Fibroblast of lung (primary cell): ENCODE data around the gene SP9. TPM values are rescaled to one million over a fixed set of nuclear protein-coding genes. Genes with fewer than 3 reads are reported as not detected.
A peak's percentile ranks its signal among the peaks of the same experiment; 100 is the strongest.

ENCODE experiments used
- DNase-seq, 2 donors: peaks; one replicate each; pipeline versions ENCODE4 v3.0.0 to v3.0.0-alpha.2; 2010; ENCODE audit warnings: low read depth in 2 of 2
- H2AFZ ChIP-seq: 2 replicates; pipeline ENCODE4 v1.5.1; 2012; ENCODE audit warnings: low read length, control low read depth, inconsistent platforms
- H3K27ac ChIP-seq: 2 replicates; pipeline ENCODE4 v1.5.1; 2011; ENCODE audit warnings: low read length, control low read depth; ENCODE audit not compliant: insufficient read depth
- H3K27me3 ChIP-seq: 2 replicates; pipeline ENCODE4 v1.5.1; 2011; ENCODE audit warnings: mild to moderate bottlenecking, low read length; ENCODE audit not compliant: control insufficient read depth, insufficient read depth
- H3K36me3 ChIP-seq: 2 replicates; pipeline ENCODE4 v1.5.1; 2011; ENCODE audit warnings: low read length; ENCODE audit not compliant: control insufficient read depth, insufficient read depth
- H3K4me1 ChIP-seq: 2 replicates; pipeline ENCODE4 v1.5.1; 2011; ENCODE audit warnings: low read length; ENCODE audit not compliant: control insufficient read depth, insufficient read depth; ENCODE audit errors: extremely low read depth
- H3K4me2 ChIP-seq: 2 replicates; pipeline ENCODE4 v1.5.1; 2011; ENCODE audit warnings: low read length, control low read depth; ENCODE audit not compliant: insufficient read depth; ENCODE audit errors: extremely low read depth
- H3K4me3 ChIP-seq, 4 experiments: fragments of 200-600 bp in 1 of 4; sonication (generic) in 1 of 4; replicated peaks in 1 of 4; 2 replicates each; pipeline ENCODE4 v1.5.1; 2011 to 2016; ENCODE audit warnings: low read length in 4 of 4, low read depth in 3 of 4, mild to moderate bottlenecking in 3 of 4, control low read depth in 2 of 4, inconsistent platforms in 1 of 4, mixed read lengths in 1 of 4; ENCODE audit not compliant: insufficient read depth in 1 of 4; ENCODE audit errors: control extremely low read depth in 1 of 4
- H3K79me2 ChIP-seq: 2 replicates; pipeline ENCODE4 v1.5.1; 2012; ENCODE audit warnings: mild to moderate bottlenecking, low read length, inconsistent platforms; ENCODE audit not compliant: control insufficient read depth, insufficient read depth
- H3K9ac ChIP-seq: 2 replicates; pipeline ENCODE4 v1.5.1; 2011; ENCODE audit warnings: mild to moderate bottlenecking, low read length, control low read depth; ENCODE audit not compliant: insufficient read depth
- H3K9me3 ChIP-seq: 2 replicates; pipeline ENCODE4 v1.5.1; 2012; ENCODE audit warnings: low read depth, low read length; ENCODE audit not compliant: control insufficient read depth, insufficient read depth
- H4K20me1 ChIP-seq: 2 replicates; pipeline ENCODE4 v1.5.1; 2011; ENCODE audit warnings: low read length; ENCODE audit not compliant: control insufficient read depth, insufficient read depth; ENCODE audit errors: extremely low read depth
- CTCF ChIP-seq, 2 donors: IDR thresholded peaks in 1 of 2; conservative IDR thresholded peaks in 1 of 2; 1 replicate in 1 of 2; 2 replicates in 1 of 2; pipeline ENCODE4 v1.5.1; 2011 to 2012; ENCODE audit warnings: low read length in 2 of 2, control low read depth in 1 of 2, inconsistent platforms in 1 of 2, low read depth in 1 of 2, mild to moderate bottlenecking in 1 of 2
- EZH2 ChIP-seq: IDR thresholded peaks from 2 replicates; pipeline ENCODE4 v1.5.1; 2012; ENCODE audit warnings: low read length, control low read depth, mild to moderate bottlenecking; ENCODE audit errors: missing control alignments
- polyA plus RNA-seq, 2 donors: library from polyadenylated mRNA; depleted of rRNA in 1 of 2; stranded (reverse) in 1 of 2; unstranded in 1 of 2; fragments of >200 nt; gene quantifications; 2 replicates each; pipeline ENCODE4 v1.2.1, GENCODE V29; 2011 to 2012; ENCODE audit warnings: missing spikeins in 1 of 2
- total RNA-seq: library from RNA; depleted of rRNA; stranded (reverse); fragments of >200 nt; gene quantifications from 2 replicates; pipeline ENCODE4 v1.2.1, GENCODE V29; 2014

Gene SP9
- total and polyA plus RNA-seq, 2 donors (not counting 1 experiment from before 2014, with no cell fraction given), result not detected

DNA sequence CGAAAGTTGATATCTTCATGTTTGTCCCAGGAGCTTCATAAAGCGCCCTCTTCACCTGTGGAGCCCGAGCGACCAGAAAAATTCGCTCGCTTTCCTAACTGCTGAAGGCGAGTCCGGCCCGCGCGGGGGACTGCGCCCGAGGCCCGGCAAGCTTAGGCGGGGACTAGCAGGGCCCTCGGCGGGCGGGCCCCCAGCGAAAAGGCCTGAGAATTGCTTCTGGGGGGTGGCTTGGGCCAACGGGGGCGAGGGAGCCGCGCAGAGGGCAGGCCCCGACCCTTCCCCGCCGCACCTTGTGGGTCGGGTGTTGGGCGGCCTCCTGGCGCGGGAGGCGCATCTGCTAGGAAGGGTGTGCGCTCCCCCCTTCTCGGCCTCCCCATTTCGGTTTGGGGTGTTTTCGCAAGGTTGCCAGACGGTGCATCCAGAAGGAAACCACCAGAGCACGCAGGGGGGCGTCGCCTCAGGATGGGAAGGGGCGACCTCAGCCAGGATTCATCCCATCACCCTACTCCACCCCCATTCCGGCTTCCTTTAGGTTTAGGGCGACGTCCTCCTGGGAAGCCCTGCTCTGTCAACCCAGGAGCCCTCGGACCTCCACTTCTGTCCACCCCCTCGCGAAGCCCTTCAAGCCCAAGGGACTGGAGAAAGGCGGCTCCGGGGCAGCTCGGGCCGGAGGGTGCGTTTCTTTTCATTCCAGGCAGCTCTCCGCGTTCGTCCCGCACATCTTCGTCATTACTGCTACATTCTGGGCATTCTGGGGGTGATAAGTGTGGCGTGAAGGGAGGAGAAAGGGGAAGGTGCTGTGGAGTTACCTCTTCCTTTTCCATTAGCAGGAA is 9.1 kb downstream of the SP9 start:
- Histone ChIP-seq H3K27ac (no peak overlapping the region), H3K36me3 (no peaks in the 10 kb centered on the region), H3K79me2 (no peaks in the 10 kb centered on the region), H3K4me2 (no peak overlapping the region), H3K4me1 (no peaks in the 10 kb centered on the region), H2AFZ (no peak overlapping the region), H4K20me1 (no peaks in the 10 kb centered on the region), H3K4me3 (no peak overlapping the region), H3K27me3 (peaks cover 55% of the 10 kb centered on the region), H3K9ac (no peak overlapping the region), H3K9me3 (no peaks in the 10 kb centered on the region)
- no peak for DNase-seq
- TF ChIP-seq CTCF (conservative IDR thresholded peaks at IDR 0.05 in 1 of 2, IDR thresholded peaks at IDR 0.05 in 1 of 2; ENCODE audit: low read depth in 1 of 2, low read length in 2 of 2) (no peak), EZH2 (peak; percentile 86)

DNA sequence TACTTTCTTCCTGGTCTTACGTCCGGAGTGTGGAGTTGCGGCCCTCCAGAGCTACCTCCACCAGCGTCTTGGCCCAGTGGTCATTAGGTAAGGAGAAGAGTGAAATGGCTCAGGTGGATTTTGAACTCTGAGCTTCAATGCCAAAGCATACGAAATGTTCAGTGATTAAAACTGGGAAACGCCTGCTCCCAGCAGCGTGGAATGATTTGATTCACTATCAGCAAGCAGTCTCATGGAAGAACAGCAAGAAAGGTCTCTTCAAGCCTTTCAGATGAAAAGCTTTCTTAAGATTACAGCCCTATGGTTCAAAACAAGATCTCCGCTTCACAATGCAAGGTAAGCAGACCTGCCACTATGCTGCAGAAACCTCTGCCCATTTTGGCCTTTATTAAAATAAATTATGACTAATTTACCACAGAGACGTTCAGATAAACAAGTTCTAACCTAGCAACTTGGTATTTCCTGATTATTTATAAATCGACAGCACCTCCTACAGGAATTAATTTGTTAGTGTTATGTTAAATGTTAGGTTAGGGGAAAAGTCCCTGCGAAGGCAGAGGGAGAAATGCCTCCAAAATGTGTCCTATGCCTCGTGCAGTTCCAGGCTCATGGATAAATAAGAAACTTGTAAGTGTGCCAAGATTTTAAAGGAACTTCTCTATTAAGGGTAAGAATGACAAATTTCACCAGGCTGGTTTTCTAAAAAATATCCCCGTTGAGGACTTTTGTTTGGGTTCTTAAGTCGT is 10.1 kb downstream of the SP9 start:
- H2AFZ ChIP-seq, result no peak overlapping the region
- H3K4me3 ChIP-seq, result no peak overlapping the region
- peak; percentile 52 to 63 for DNase-seq
- no peaks in the 10 kb centered on the region for H4K20me1 ChIP-seq
- no peak for TF ChIP-seq EZH2
- TF ChIP-seq CTCF (conservative IDR thresholded peaks at IDR 0.05 in 1 of 2, IDR thresholded peaks at IDR 0.05 in 1 of 2; ENCODE audit: low read depth in 1 of 2, low read length in 2 of 2), result peak in 1 of 2 donors; percentile 32
- H3K36me3 ChIP-seq, result no peaks in the 10 kb centered on the region
- no peak overlapping the region for H3K27ac ChIP-seq
- no peaks in the 10 kb centered on the region for H3K4me1 ChIP-seq
- no peaks in the 10 kb centered on the region for H3K79me2 ChIP-seq
- peaks cover 44% of the 10 kb centered on the region for H3K27me3 ChIP-seq
- no peak overlapping the region for H3K9ac ChIP-seq
- no peak overlapping the region for H3K4me2 ChIP-seq
- H3K9me3 ChIP-seq, result no peaks in the 10 kb centered on the region

DNA sequence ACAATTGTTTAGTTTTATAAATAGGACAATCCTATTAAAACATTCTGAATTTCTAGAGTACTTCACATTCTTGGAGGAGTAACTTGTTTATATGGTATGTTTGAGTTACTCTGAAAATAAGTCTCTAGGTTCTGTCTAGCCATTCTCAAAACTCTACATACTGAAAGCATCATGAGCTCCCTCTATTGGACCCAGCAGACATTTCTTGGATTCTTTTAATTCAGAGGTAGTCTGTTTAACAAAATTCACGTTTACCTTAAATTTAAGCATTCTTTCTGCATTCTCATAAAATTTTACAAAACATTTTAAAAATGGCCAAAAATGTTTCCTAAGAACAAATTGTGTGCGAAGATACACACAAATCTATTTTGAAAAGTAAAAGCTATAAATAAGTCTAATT is 15.3 kb downstream of the SP9 start:
- peaks cover 1% of the 10 kb centered on the region for H3K36me3 ChIP-seq
- no peak overlapping the region for H2AFZ ChIP-seq
- H3K4me2 ChIP-seq, result no peak overlapping the region
- DNase-seq, result no peak
- H3K79me2 ChIP-seq, result no peaks in the 10 kb centered on the region
- no peaks in the 10 kb centered on the region for H3K4me1 ChIP-seq
- no peaks in the 10 kb centered on the region for H3K9me3 ChIP-seq
- H4K20me1 ChIP-seq, result no peaks in the 10 kb centered on the region
- H3K27me3 ChIP-seq, result no peaks in the 10 kb centered on the region
- H3K9ac ChIP-seq, result no peak overlapping the region
- no peak overlapping the region for H3K4me3 ChIP-seq
- H3K27ac ChIP-seq, result no peak overlapping the region
- TF ChIP-seq CTCF (conservative IDR thresholded peaks at IDR 0.05 in 1 of 2, IDR thresholded peaks at IDR 0.05 in 1 of 2; ENCODE audit: low read depth in 1 of 2, low read length in 2 of 2) (peak in 1 of 2 donors; percentile 53), EZH2 (no peak)
